H1 (cell line): ENCODE measurements around the gene PKD2. TPM values are rescaled to one million over a fixed set of nuclear protein-coding genes. Genes with fewer than 3 reads are reported as not detected.

Experiments
- BACH1 ChIP-seq: IDR thresholded peaks from 2 replicates; pipeline ENCODE4 v1.6.1; 2012; ENCODE audit warnings: low read length, improper control_type of control experiment
- CBX5 ChIP-seq: fragments of 300-800, 300-1000 bp; sonication (generic); IDR thresholded peaks from 2 replicates; pipeline ENCODE4 v1.7.1; 2016; ENCODE audit warnings: antibody characterized with exemption, low read length, low read depth
- KDM1A ChIP-seq: fragments of 200-600, 300-600 bp; sonication (generic); IDR thresholded peaks from 2 replicates; pipeline ENCODE4 v1.7.1; 2016; ENCODE audit warnings: mild to moderate bottlenecking, low read length, borderline replicate concordance
- POLR2A ChIP-seq, 2 experiments: IDR thresholded peaks; 1 replicate in 1 of 2; 2 replicates in 1 of 2; pipeline ENCODE4 v1.6.1; 2011; ENCODE audit warnings: low read depth in 2 of 2, low read length in 2 of 2, mild to moderate bottlenecking in 2 of 2; ENCODE audit errors: control extremely low read depth in 1 of 2
- SIRT6 ChIP-seq: IDR thresholded peaks from one replicate; pipeline ENCODE4 v1.7.1; 2012; ENCODE audit warnings: low read length, inconsistent platforms
- SUZ12 ChIP-seq: fragments of 200-600 bp; sonication (generic); IDR thresholded peaks from 2 replicates; pipeline ENCODE4 v1.6.1; 2012; ENCODE audit warnings: mild to moderate bottlenecking, inconsistent platforms, low read length, moderate library complexity, mixed read lengths
- TCF12 ChIP-seq: IDR thresholded peaks from 2 replicates; pipeline ENCODE4 v1.6.1; 2011; ENCODE audit warnings: low read depth, mild to moderate bottlenecking, low read length
- polyA plus RNA-seq, 7 experiments: library from polyadenylated mRNA; depleted of rRNA in 3 of 7; stranded (reverse) in 5 of 7; unstranded in 2 of 7; fragments of >200 nt in 5 of 7; fragments of 200-250 nt in 2 of 7; gene quantifications; 1 replicate in 5 of 7; 2 replicates in 1 of 7; 4 replicates in 1 of 7; pipeline versions ENCODE4 v1.2.1 to v1.2.3, GENCODE V29; 2011 to 2013; ENCODE audit warnings: missing spikeins in 2 of 7, mixed read lengths in 2 of 7
- total RNA-seq: library from RNA; stranded (reverse); fragmentation: NEBNext Ultra II Directional; extraction: Animal tissue kit (Norgen Biotek cat#: 25700); gene quantifications from 2 replicates; pipeline ENCODE4 v1.2.1, GENCODE V29; 2021

PKD2 gene
- total and polyA plus RNA-seq, 2 of the 8 experiments (the other 6 are each of a cell fraction or from before 2014, with no cell fraction given) = 16.0 to 32.0 TPM

DNA sequence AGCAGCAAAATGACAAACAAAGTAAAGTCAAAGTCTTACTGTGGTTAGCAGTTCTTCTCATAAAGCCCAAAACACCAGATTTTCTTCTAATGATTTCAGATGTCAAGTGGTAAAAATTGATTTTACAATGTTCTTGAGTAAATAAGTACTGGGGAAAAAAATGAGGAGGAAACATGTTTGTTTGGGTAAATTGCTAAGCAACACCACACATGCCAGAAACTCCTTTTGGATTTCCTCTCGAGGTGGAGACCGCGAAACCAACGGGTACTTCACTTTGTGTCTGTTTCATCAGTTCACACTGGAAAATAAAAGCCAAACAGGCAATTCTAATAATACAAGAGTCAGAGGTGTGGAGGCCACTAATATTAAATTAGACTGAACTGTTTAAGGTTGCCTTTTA lies 4.6 kb upstream of the PKD2 start (continued):
- TF ChIP-seq KDM1A (no peak), BACH1 (no peak), POLR2A (IDR thresholded peaks at IDR 0.05; ENCODE audit: control extremely low read depth in 1 of 2, low read depth in 2 of 2, low read length in 2 of 2) (no peak), SIRT6 (no peak), CBX5 (no peak), SUZ12 (no peak), TCF12 (no peak)
